HepG2 (cell line): ENCODE measurements around the gene HECTD4. TPM values are rescaled to one million over a fixed set of nuclear protein-coding genes. Genes with fewer than 3 reads are reported as not detected.

Experiments used
- BRCA1 ChIP-seq: sonication (generic); formaldehyde crosslinking; IDR thresholded peaks from 2 replicates; pipeline ENCODE4 v1.4.0; 2020; ENCODE audit warnings: missing genetic modification reagents
- HHEX ChIP-seq: IDR thresholded peaks from 2 replicates; pipeline ENCODE4 v1.6.1; 2016; ENCODE audit warnings: control low read depth
- HNF1B ChIP-seq: sonication (generic); formaldehyde crosslinking; IDR thresholded peaks from 2 replicates; pipeline ENCODE4 v1.5.1; 2020; ENCODE audit warnings: mild to moderate bottlenecking, moderate library complexity, missing genetic modification reagents
- HNRNPLL ChIP-seq: fragments of 200-400 bp; formaldehyde crosslinking; IDR thresholded peaks from 2 replicates; pipeline ENCODE4 v1.6.1; 2017; ENCODE audit warnings: mild to moderate bottlenecking, low read depth, low read length; ENCODE audit not compliant: poor library complexity, severe bottlenecking
- MBNL3 ChIP-seq: fragments of 250-450 bp; sonication (Bioruptor Pico); conservative IDR thresholded peaks from 2 replicates; pipeline ENCODE4 v1.8.0; 2022; ENCODE audit warnings: mild to moderate bottlenecking, inconsistent platforms
- PLSCR1 ChIP-seq: sonication (generic); formaldehyde crosslinking; IDR thresholded peaks from 2 replicates; pipeline ENCODE4 v1.5.0; 2020; ENCODE audit warnings: missing genetic modification reagents, mild to moderate bottlenecking, borderline replicate concordance
- POLR2AphosphoS2 ChIP-seq: IDR thresholded peaks from 2 replicates; pipeline ENCODE4 v1.6.1; 2011; ENCODE audit warnings: low read depth, low read length, improper control_type of control experiment
- SPEN ChIP-seq: sonication (generic); formaldehyde crosslinking; IDR thresholded peaks from 2 replicates; pipeline ENCODE4 v1.5.1; 2020; ENCODE audit warnings: low read depth, mild to moderate bottlenecking, missing genetic modification reagents
- TBX3 ChIP-seq: fragments of 450-650 bp; IDR thresholded peaks from 2 replicates; pipeline ENCODE4 v1.6.1; 2017; ENCODE audit warnings: antibody characterized with exemption, mild to moderate bottlenecking, inconsistent platforms, borderline replicate concordance
- TEF ChIP-seq: sonication (generic); formaldehyde crosslinking; IDR thresholded peaks from 2 replicates; pipeline ENCODE4 v1.5.0; 2020; ENCODE audit warnings: missing genetic modification reagents
- TERF1 ChIP-seq: sonication (generic); formaldehyde crosslinking; IDR thresholded peaks from 2 replicates; pipeline ENCODE4 v1.8.0; 2022; ENCODE audit warnings: mild to moderate bottlenecking, missing genetic modification reagents, moderate library complexity
- THAP8 ChIP-seq: sonication (generic); formaldehyde crosslinking; IDR thresholded peaks from 2 replicates; pipeline ENCODE4 v1.5.1; 2020; ENCODE audit warnings: missing genetic modification reagents, mild to moderate bottlenecking, borderline replicate concordance
- ZKSCAN1 ChIP-seq: fragments of 150-350 bp; IDR thresholded peaks from 2 replicates; pipeline ENCODE4 v1.6.1; 2014; ENCODE audit warnings: low read length
- ZKSCAN5 ChIP-seq: sonication (generic); formaldehyde crosslinking; IDR thresholded peaks from 2 replicates; pipeline ENCODE4 v1.5.1; 2020; ENCODE audit warnings: mild to moderate bottlenecking, missing genetic modification reagents
- ZNF567 ChIP-seq: sonication (generic); formaldehyde crosslinking; IDR thresholded peaks from 2 replicates; pipeline ENCODE4 v1.8.1; 2023; ENCODE audit warnings: mild to moderate bottlenecking, missing genetic modification reagents, borderline replicate concordance
- ZNF740 ChIP-seq: sonication (generic); formaldehyde crosslinking; IDR thresholded peaks from 2 replicates; pipeline ENCODE4 v1.4.0; 2020; ENCODE audit warnings: missing genetic modification reagents
- ZSCAN12 ChIP-seq: sonication (generic); formaldehyde crosslinking; IDR thresholded peaks from 2 replicates; pipeline ENCODE4 v1.9.0; 2021; ENCODE audit warnings: mild to moderate bottlenecking, missing genetic modification reagents
- polyA plus RNA-seq, 8 experiments: library from polyadenylated mRNA; depleted of rRNA in 3 of 8; stranded (reverse) in 7 of 8; unstranded in 1 of 8; fragments of >200 nt; fragmentation: Illumina TruSeq in 4 of 8; extraction: Trizol in 4 of 8; gene quantifications; 2 replicates each; pipeline versions ENCODE4 v1.2.1 to v1.2.3, GENCODE V29; 2011 to 2016; ENCODE audit warnings: low read depth in 4 of 8, missing spikeins in 1 of 8, mixed read lengths in 1 of 8; ENCODE audit not compliant: insufficient read depth in 1 of 8
- total RNA-seq, 5 experiments: library from RNA; depleted of rRNA; stranded (reverse); fragments of >200 nt; fragmentation: Illumina TruSeq; extraction: Trizol; gene quantifications; 2 replicates each; pipeline ENCODE4 v1.2.3, GENCODE V29; 2016; ENCODE audit warnings: low read depth in 1 of 5
- TF ChIP-seq, protein P1 (sequence below): sonication (generic); formaldehyde crosslinking; IDR thresholded peaks from 2 replicates; pipeline ENCODE4 v1.8.1; 2023; ENCODE audit warnings: missing genetic modification reagents, inconsistent platforms, borderline replicate concordance
- TF ChIP-seq, protein P2 (sequence below): sonication (generic); formaldehyde crosslinking; IDR thresholded peaks from 2 replicates; pipeline ENCODE4 v1.5.0; 2020; ENCODE audit warnings: mild to moderate bottlenecking, missing genetic modification reagents

HECTD4 gene
- total and polyA plus RNA-seq, 2 of the 13 experiments (the other 11 are each of a cell fraction or from before 2014, with no cell fraction given), result 9.0 to 11.4 TPM

GRCh38 chr12:112381883-112382796 lies at the start of gene HECTD4 (continued):
- TF ChIP-seq ZNF740 (CRISPR knock-in tag) (no peak), THAP8 (CRISPR knock-in tag) (no peak), PLSCR1 (CRISPR knock-in tag) (no peak), SPEN (CRISPR knock-in tag) (peak; percentile 58; the same call in 1 of the 2 replicates), HHEX (CRISPR knock-in tag) (no peak), ZKSCAN5 (CRISPR knock-in tag) (no peak), ZNF567 (CRISPR knock-in tag) (no peak), ZKSCAN1 (no peak), TEF (CRISPR knock-in tag) (no peak), HNRNPLL (peak; percentile 48), BRCA1 (no peak), HNF1B (CRISPR knock-in tag) (0 out of 2 replicates have a peak, but pooled peaks have one; percentile 56), TBX3 (no peak), MBNL3 (CRISPR knock-in tag) (no peak), POLR2AphosphoS2 (no peak), ZSCAN12 (CRISPR knock-in tag) (no peak), TERF1 (CRISPR knock-in tag) (no peak)
- TF ChIP-seq, protein P1, sequence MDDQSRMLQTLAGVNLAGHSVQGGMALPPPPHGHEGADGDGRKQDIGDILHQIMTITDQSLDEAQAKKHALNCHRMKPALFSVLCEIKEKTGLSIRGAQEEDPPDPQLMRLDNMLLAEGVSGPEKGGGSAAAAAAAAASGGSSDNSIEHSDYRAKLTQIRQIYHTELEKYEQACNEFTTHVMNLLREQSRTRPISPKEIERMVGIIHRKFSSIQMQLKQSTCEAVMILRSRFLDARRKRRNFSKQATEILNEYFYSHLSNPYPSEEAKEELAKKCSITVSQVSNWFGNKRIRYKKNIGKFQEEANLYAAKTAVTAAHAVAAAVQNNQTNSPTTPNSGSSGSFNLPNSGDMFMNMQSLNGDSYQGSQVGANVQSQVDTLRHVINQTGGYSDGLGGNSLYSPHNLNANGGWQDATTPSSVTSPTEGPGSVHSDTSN (CRISPR knock-in tag), result no peak
- TF ChIP-seq, protein P2, sequence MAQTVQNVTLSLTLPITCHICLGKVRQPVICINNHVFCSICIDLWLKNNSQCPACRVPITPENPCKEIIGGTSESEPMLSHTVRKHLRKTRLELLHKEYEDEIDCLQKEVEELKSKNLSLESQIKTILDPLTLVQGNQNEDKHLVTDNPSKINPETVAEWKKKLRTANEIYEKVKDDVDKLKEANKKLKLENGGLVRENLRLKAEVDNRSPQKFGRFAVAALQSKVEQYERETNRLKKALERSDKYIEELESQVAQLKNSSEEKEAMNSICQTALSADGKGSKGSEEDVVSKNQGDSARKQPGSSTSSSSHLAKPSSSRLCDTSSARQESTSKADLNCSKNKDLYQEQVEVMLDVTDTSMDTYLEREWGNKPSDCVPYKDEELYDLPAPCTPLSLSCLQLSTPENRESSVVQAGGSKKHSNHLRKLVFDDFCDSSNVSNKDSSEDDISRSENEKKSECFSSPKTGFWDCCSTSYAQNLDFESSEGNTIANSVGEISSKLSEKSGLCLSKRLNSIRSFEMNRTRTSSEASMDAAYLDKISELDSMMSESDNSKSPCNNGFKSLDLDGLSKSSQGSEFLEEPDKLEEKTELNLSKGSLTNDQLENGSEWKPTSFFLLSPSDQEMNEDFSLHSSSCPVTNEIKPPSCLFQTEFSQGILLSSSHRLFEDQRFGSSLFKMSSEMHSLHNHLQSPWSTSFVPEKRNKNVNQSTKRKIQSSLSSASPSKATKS (CRISPR knock-in tag), result no peak
